Gastrocnemius medialis (tissue), 4 donors: ENCODE measurements around the gene KCNH2. TPM values are rescaled to one million over a fixed set of nuclear protein-coding genes. Genes with fewer than 3 reads are reported as not detected.

Source experiments
- ATAC-seq, 2 donors: fragments of 150-250 bp; one replicate each; pipeline ENCODE4 v1.9.1; 2016
- DNase-seq, 2 donors: peaks; one replicate each; pipeline ENCODE4 v3.0.0-alpha.2; 2019
- H3K27ac ChIP-seq, 4 donors: fragments of 200-600 bp; sonication (generic); 1 replicate in 1 of 4; 2 replicates in 3 of 4; pipeline ENCODE4 v1.5.1; 2016 to 2018; ENCODE audit warnings: mild to moderate bottlenecking in 2 of 4, moderate library complexity in 1 of 4
- H3K27me3 ChIP-seq, 3 donors: fragments of 200-600 bp; sonication (generic) in 2 of 3; 1 replicate in 1 of 3; 2 replicates in 2 of 3; pipeline versions ENCODE4 v1.5.1 to v1.6.0; 2016 to 2019; ENCODE audit warnings: mild to moderate bottlenecking in 1 of 3, moderate library complexity in 1 of 3
- H3K36me3 ChIP-seq, 2 donors: fragments of 200-600 bp; sonication (generic) in 1 of 2; one replicate each; pipeline ENCODE4 v1.5.1; 2017 to 2018
- H3K4me1 ChIP-seq, 2 donors: fragments of 200-600 bp; sonication (generic) in 1 of 2; one replicate each; pipeline ENCODE4 v1.5.1; 2016 to 2017; ENCODE audit warnings: mild to moderate bottlenecking in 2 of 2
- H3K4me3 ChIP-seq, 4 donors: fragments of 200-600 bp; sonication (generic) in 3 of 4; 1 replicate in 1 of 4; 2 replicates in 3 of 4; pipeline ENCODE4 v1.5.1; 2016 to 2019; ENCODE audit warnings: mild to moderate bottlenecking in 2 of 4
- H3K9me3 ChIP-seq, 3 donors: fragments of 200-600 bp; sonication (generic) in 2 of 3; 1 replicate in 1 of 3; 2 replicates in 2 of 3; pipeline ENCODE4 v1.5.1; 2016 to 2019
- POLR2A ChIP-seq, 2 donors: fragments of 450-650 bp; IDR thresholded peaks; one replicate each; pipeline ENCODE4 v1.6.1; 2017; ENCODE audit warnings: antibody characterized with exemption in 2 of 2, mild to moderate bottlenecking in 2 of 2, moderate library complexity in 2 of 2
- in situ Hi-C, 4 donors: fragments of 200-750 bp; cut with MboI; loops; one replicate each; pipeline versions ENCODE4 v1.15.0 to v1.8.0; 2017; ENCODE audit warnings: low sequenced_read_pairs in 4 of 4
- intact Hi-C: fragments of 100-400 bp; cut with DNase I; formaldehyde crosslinking; loops from one replicate; pipeline ENCODE4 v1.15.1; 2023; ENCODE audit warnings: low total_unique reads
- total RNA-seq, 4 donors: library from RNA; depleted of rRNA; stranded (reverse); fragments of >200 nt; gene quantifications; one replicate each; pipeline versions ENCODE4 v1.1.0 to v1.2.3, GENCODE V29; 2016
- TF ChIP-seq, protein P1 (sequence below), 5 experiments: fragments of 450-650 bp in 3 of 5; fragments of 200-600 bp in 2 of 5; sonication (generic) in 2 of 5; IDR thresholded peaks in 4 of 5; conservative IDR thresholded peaks in 1 of 5; 1 replicate in 4 of 5; 2 replicates in 1 of 5; pipeline ENCODE4 v1.5.1; 2016 to 2019; ENCODE audit warnings: antibody characterized with exemption in 5 of 5, mild to moderate bottlenecking in 3 of 5, moderate library complexity in 3 of 5

The KCNH2 gene
- total RNA-seq, 4 donors from 2014 or later, result 0.19 to 1.00 (median 0.46) TPM; not detected in 1

DNA sequence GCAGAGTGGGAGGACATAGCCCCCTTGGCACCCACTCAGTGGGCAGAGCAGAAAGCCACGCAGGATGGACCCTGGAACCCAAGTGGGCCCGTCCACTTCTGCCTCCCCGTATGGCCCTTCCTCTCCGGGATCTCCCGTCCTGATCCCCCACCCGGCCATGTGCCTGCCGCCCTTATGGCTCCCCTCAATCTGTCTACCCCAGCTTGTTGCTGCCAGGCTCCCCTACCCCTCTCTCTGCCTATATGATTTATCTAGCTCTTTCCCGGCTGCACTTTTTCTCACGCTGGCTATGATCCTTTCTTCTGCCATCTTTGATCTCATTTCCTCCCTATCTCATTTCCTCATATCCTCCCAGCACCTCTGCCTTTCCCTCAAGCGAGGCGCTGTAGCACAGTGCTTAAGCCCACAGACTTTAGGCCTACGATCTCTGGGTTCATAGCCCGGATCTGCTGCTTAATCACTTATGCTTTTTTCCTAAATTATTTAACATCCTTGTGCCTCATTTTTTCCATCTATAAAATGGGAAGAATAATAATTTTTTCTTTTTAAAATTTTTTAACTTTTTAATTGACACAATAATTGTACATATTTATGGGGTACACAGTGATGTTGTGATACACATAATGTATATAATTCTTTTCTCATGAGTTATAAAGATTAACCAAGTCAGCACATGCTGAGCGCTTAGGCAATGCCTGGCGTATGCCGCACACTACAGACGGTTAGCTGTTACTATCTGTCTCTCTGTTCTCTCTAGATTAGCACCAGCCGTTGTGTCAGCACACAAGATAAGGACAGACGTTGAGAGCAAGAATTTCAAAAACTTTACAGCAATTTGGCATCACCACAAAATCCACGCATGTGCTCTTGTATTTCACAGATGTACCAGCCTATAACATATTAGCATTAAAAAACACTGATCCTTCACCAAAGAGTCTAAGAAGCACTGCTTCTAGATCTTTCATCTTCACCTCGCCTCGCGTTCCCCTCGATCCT lies 18.1 kb downstream of the KCNH2 start:
- intact Hi-C loops (no loop called here), in situ Hi-C loops (no loop called here)
- Histone ChIP-seq H3K27ac (no peak overlapping the region), H3K4me1 (peaks cover 0 to 6% of the 10 kb centered on the region in 2 donors), H3K9me3 (no peaks in the 10 kb centered on the region), H3K36me3 (no peaks in the 10 kb centered on the region), H3K4me3 (no peak overlapping the region), H3K27me3 (no peaks in the 10 kb centered on the region)
- DNase-seq (no peak), ATAC-seq (no peak)
- TF ChIP-seq POLR2A (IDR thresholded peaks at IDR 0.05), result no peak
- TF ChIP-seq, protein P1, sequence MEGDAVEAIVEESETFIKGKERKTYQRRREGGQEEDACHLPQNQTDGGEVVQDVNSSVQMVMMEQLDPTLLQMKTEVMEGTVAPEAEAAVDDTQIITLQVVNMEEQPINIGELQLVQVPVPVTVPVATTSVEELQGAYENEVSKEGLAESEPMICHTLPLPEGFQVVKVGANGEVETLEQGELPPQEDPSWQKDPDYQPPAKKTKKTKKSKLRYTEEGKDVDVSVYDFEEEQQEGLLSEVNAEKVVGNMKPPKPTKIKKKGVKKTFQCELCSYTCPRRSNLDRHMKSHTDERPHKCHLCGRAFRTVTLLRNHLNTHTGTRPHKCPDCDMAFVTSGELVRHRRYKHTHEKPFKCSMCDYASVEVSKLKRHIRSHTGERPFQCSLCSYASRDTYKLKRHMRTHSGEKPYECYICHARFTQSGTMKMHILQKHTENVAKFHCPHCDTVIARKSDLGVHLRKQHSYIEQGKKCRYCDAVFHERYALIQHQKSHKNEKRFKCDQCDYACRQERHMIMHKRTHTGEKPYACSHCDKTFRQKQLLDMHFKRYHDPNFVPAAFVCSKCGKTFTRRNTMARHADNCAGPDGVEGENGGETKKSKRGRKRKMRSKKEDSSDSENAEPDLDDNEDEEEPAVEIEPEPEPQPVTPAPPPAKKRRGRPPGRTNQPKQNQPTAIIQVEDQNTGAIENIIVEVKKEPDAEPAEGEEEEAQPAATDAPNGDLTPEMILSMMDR (IDR thresholded peaks at IDR 0.05 in 4 of 5, conservative IDR thresholded peaks at IDR 0.05 in 1 of 5), result no peak

DNA sequence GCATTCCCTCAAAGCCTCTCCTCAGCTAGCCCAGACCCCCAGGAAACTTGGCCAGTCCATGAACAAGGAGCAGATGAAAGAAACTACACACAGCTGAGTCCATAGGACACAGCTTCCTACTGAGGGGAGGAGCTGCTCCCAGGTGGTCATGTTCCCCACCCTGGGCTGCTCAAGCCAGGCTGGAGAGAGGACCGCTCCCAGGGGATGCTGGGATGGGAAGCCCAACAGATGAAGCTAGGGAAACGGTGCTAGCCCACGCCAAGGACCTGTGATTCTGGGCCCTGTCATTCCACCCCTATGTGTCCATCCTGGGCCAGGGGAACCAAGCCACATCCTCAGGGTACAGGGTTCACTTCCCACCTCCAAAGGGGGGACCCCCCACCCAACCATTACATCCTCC lies 19.0 kb downstream of the KCNH2 start:
- TF ChIP-seq, protein P1 (IDR thresholded peaks at IDR 0.05 in 4 of 5, conservative IDR thresholded peaks at IDR 0.05 in 1 of 5), result no peak
- no peak for TF ChIP-seq POLR2A (IDR thresholded peaks at IDR 0.05)
- intact Hi-C loops (no loop called here), in situ Hi-C loops (no loop called here)
- H3K27ac ChIP-seq, result no peak overlapping the region
- H3K4me3 ChIP-seq, result no peak overlapping the region
- no peaks in the 10 kb centered on the region for H3K9me3 ChIP-seq
- DNase-seq (no peak), ATAC-seq (no peak)
- H3K27me3 ChIP-seq, result no peaks in the 10 kb centered on the region
- peaks cover 0 to 6% of the 10 kb centered on the region in 2 donors for H3K4me1 ChIP-seq
- H3K36me3 ChIP-seq, result no peaks in the 10 kb centered on the region

DNA sequence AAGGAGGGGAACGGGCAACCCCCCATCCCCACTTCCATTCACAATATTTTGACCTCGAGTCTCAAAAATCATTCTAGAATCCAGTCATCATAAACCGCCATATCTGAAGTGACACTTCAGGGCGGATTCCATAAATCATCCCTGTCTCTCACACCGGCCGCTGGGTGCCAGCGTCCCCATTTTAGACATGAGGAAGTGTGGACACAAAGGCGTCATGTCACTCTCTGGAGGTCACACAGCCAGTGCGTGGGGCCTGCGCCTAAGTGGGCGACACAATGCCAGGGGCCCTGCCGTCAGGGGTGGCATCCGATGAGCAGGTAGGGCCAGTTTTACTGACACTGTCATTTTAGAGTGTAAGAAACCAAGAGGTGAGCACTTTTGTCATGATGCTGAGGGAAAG lies 19.5 kb downstream of the KCNH2 start:
- ATAC-seq, result no peak
- H3K4me1 ChIP-seq, result peaks cover 0 to 6% of the 10 kb centered on the region in 2 donors
- no peaks in the 10 kb centered on the region for H3K9me3 ChIP-seq
- H3K27me3 ChIP-seq, result no peaks in the 10 kb centered on the region
- no peaks in the 10 kb centered on the region for H3K36me3 ChIP-seq
- in situ Hi-C loops, result no loop called here
- no peak overlapping the region for H3K27ac ChIP-seq
- intact Hi-C loops, result no loop called here
- TF ChIP-seq, protein P1 (IDR thresholded peaks at IDR 0.05 in 4 of 5, conservative IDR thresholded peaks at IDR 0.05 in 1 of 5), result no peak
- TF ChIP-seq POLR2A (IDR thresholded peaks at IDR 0.05), result no peak
- DNase-seq, result no peak
- H3K4me3 ChIP-seq, result no peak overlapping the region

DNA sequence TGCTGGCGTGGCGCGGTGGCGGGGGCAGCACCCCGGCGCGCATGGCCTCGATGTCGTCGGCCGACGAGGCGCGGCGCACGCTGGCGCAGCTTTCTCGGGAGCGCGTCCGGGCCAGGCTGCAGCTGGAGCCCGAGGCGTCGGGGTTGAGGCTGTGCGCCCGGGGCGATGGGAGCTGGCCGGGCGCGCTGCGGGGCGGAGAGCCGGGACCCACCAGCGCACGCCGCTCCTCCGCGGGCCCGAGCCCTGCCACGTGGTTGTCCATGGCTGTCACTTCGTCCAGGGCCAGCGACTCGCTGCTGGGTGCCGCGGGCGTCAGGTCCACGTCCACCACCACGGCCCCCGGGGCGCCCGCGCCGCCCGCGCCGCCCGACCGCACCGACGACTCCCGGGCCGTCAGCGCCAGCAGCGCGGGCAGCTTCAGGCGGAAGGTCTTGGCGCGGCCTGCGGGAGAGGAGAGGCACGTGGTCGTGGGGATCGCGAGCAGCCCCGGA lies 20.0 kb downstream of the KCNH2 start:
- DNase-seq (no peak), ATAC-seq (no peak)
- intact Hi-C loops (no loop called here), in situ Hi-C loops (no loop called here)
- Histone ChIP-seq H3K9me3 (no peaks in the 10 kb centered on the region), H3K4me3 (no peak overlapping the region), H3K4me1 (peaks cover 0 to 6% of the 10 kb centered on the region in 2 donors), H3K36me3 (no peaks in the 10 kb centered on the region), H3K27me3 (no peaks in the 10 kb centered on the region), H3K27ac (no peak overlapping the region)
- TF ChIP-seq, protein P1 (IDR thresholded peaks at IDR 0.05 in 4 of 5, conservative IDR thresholded peaks at IDR 0.05 in 1 of 5), result no peak
- no peak for TF ChIP-seq POLR2A (IDR thresholded peaks at IDR 0.05)
